Measurements from ENCODE around the gene ARL1.

- TF ChIP-seq YY1 (IDR thresholded peaks at IDR 0.05; ENCODE audit: insufficient read depth, insufficient read length) (no peak), ZNF274 (IDR thresholded peaks at IDR 0.05; ENCODE audit: low read depth, low read length) (no peak)
Observed at GRCh38 chr12:101407436-101408345, at the start of gene ARL1.

Measured in NT2/D1 (cell line).